Thyroid gland (tissue), 4 donors: ENCODE data around the gene TNFAIP8L3. TPM values are rescaled to one million over a fixed set of nuclear protein-coding genes. Genes with fewer than 3 reads are reported as not detected.
A peak's percentile ranks its signal among the peaks of the same experiment; 100 is the strongest.

Experiments
- DNase-seq, 2 donors: peaks; one replicate each; pipeline ENCODE4 v3.0.0-alpha.2; 2019
- H3K27ac ChIP-seq, 3 donors: fragments of 200-600 bp; sonication (generic); 1 replicate in 2 of 3; 2 replicates in 1 of 3; pipeline ENCODE4 v1.5.1; 2016 to 2019; ENCODE audit warnings: mild to moderate bottlenecking in 1 of 3, moderate library complexity in 1 of 3
- H3K27me3 ChIP-seq: fragments of 200-600 bp; sonication (generic); one replicate; pipeline ENCODE4 v1.5.1; 2019
- H3K36me3 ChIP-seq, 2 donors: fragments of 200-600 bp; sonication (generic); one replicate each; pipeline ENCODE4 v1.5.1; 2016 to 2019
- H3K4me1 ChIP-seq, 2 donors: fragments of 200-600 bp; sonication (generic); one replicate each; pipeline ENCODE4 v1.5.1; 2017 to 2019
- H3K4me3 ChIP-seq, 3 donors: fragments of 200-600 bp; sonication (generic); replicated peaks in 1 of 3; 1 replicate in 2 of 3; 2 replicates in 1 of 3; pipeline ENCODE4 v1.5.1; 2016; ENCODE audit warnings: mild to moderate bottlenecking in 1 of 3
- H3K9me3 ChIP-seq: fragments of 200-600 bp; sonication (generic); one replicate; pipeline ENCODE4 v1.5.1; 2017
- POLR2A ChIP-seq, 2 donors: fragments of 450-650 bp; IDR thresholded peaks; one replicate each; pipeline ENCODE4 v1.6.1; 2017; ENCODE audit warnings: antibody characterized with exemption in 2 of 2, mild to moderate bottlenecking in 2 of 2, moderate library complexity in 1 of 2
- WGBS, 2 donors: methylation state at CpG; one replicate each; pipeline ENCODE4 v1.1.5; 2017; 5-methylcytosine and 5-hydroxymethylcytosine counted together
- intact Hi-C: fragments of 100-400 bp; cut with DNase I; formaldehyde crosslinking; loops from one replicate; pipeline ENCODE4 v1.15.1; 2023
- total RNA-seq, 4 donors: library from RNA; depleted of rRNA; stranded (reverse); fragments of >200 nt; gene quantifications; one replicate each; pipeline ENCODE4 v1.2.3, GENCODE V29; 2016
- TF ChIP-seq, protein P1 (sequence below), 6 experiments: fragments of 200-600 bp in 3 of 6; fragments of 450-650 bp in 3 of 6; sonication (generic) in 3 of 6; IDR thresholded peaks; one replicate each; pipeline ENCODE4 v1.5.1; 2016 to 2019; ENCODE audit warnings: antibody characterized with exemption in 6 of 6, mild to moderate bottlenecking in 2 of 6, inconsistent platforms in 1 of 6, moderate library complexity in 1 of 6

Gene TNFAIP8L3
- total RNA-seq, 4 donors from 2014 or later = 3.1 to 20.7 (median 7.6) TPM

DNA sequence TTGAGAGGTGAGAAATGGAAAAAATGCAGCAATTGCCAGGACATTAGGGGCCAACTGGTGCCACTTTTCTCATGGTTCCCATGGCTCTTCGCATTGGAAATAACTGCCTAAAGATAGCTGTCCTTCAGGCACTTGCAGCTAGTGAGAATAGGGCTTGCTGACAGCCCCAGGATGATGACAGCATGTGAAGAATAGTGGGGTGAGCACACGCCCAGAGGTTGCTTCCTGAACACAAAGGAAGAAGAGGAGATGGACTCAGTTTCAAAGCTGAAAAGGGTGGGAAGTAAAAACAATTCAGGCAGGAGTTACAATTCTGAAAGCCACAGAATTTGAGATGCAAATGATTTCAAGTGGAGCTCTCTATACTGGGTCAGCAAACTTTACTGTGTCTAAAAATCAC is 45.6 kb downstream of the TNFAIP8L3 start:
- no peak overlapping the region for H3K4me3 ChIP-seq
- no peaks in the 10 kb centered on the region for H3K27me3 ChIP-seq
- TF ChIP-seq, protein P1, sequence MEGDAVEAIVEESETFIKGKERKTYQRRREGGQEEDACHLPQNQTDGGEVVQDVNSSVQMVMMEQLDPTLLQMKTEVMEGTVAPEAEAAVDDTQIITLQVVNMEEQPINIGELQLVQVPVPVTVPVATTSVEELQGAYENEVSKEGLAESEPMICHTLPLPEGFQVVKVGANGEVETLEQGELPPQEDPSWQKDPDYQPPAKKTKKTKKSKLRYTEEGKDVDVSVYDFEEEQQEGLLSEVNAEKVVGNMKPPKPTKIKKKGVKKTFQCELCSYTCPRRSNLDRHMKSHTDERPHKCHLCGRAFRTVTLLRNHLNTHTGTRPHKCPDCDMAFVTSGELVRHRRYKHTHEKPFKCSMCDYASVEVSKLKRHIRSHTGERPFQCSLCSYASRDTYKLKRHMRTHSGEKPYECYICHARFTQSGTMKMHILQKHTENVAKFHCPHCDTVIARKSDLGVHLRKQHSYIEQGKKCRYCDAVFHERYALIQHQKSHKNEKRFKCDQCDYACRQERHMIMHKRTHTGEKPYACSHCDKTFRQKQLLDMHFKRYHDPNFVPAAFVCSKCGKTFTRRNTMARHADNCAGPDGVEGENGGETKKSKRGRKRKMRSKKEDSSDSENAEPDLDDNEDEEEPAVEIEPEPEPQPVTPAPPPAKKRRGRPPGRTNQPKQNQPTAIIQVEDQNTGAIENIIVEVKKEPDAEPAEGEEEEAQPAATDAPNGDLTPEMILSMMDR (IDR thresholded peaks at IDR 0.05) = no peak
- no peak for TF ChIP-seq POLR2A (IDR thresholded peaks at IDR 0.05)
- no peaks in the 10 kb centered on the region for H3K9me3 ChIP-seq
- no peak overlapping the region for H3K27ac ChIP-seq
- WGBS, 2 donors = 83 to 87% methylated on average over 2 of the region's 2 CpGs
- DNase-seq = no peak
- H3K36me3 ChIP-seq = no peaks in the 10 kb centered on the region
- H3K4me1 ChIP-seq = peaks cover 21 to 35% of the 10 kb centered on the region in 2 donors
- intact Hi-C loops = no loop called here

DNA sequence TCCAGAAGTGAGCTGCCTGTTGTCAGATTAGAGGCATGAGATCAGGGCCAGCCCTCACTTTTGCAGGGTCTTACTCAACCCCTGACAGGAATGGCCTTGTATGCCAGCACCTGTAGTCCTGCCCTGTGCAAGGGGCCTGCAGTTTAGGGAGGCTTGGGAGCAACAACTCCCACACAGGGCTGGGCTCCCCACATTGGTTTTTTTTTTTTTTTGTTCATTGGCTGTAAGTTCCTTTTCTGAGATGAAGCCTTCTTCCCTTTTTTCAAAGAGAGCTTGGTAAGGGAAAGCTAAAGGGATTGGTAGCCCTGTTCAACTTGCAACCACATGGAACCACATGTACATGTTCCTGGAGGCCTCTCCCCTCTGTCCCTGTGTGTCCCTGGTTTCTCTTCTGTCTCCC is 46.4 kb downstream of the TNFAIP8L3 start:
- Histone ChIP-seq H3K36me3 (no peaks in the 10 kb centered on the region), H3K9me3 (no peaks in the 10 kb centered on the region), H3K4me3 (no peak overlapping the region), H3K4me1 (peaks cover 21 to 35% of the 10 kb centered on the region in 2 donors), H3K27ac (no peak overlapping the region), H3K27me3 (no peaks in the 10 kb centered on the region)
- DNase-seq = no peak
- TF ChIP-seq, protein P1 (IDR thresholded peaks at IDR 0.05) = no peak
- no peak for TF ChIP-seq POLR2A (IDR thresholded peaks at IDR 0.05)
- intact Hi-C loops = no loop called here

DNA sequence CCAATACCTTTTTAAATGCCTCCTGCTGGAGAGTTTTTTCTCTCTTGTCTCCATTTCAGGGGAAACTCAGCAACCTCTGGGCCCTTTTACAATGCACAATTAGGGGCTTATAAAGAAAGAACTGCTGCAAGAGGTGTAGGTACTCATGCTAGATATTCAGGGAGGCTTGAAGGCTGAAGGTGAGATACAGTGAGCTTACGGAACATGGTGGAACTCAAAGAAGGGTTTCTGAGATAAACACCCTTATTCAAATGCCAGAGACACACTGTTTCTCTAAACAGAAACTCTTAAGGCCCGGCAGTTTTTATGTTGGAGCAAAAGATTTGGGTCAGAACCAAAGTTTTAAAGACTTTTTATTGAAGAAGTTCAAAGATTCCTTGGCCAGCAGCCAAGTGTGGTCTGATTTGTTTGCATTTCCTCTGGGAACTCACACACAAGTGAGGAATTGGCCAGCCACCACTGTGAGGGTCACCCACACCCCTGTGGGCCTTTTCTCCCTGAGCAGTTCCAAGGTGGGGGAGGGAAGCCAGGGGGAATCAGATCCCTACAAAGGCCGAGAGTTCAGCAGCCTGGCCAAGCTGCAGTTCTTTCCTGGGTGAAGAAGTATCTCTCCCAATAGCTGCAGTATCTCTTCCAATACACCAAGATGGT is 47.8 kb downstream of the TNFAIP8L3 start:
- H3K27ac ChIP-seq = peak overlapping the region in 1 of 3 donors; percentile 45
- intact Hi-C loops = no loop called here
- TF ChIP-seq, protein P1 (IDR thresholded peaks at IDR 0.05) = no peak
- no peak for TF ChIP-seq POLR2A (IDR thresholded peaks at IDR 0.05)
- 9 to 21% methylated on average over 3 of the region's 3 CpGs for WGBS, 2 donors
- H3K9me3 ChIP-seq = no peaks in the 10 kb centered on the region
- no peaks in the 10 kb centered on the region for H3K36me3 ChIP-seq
- no peak overlapping the region for H3K4me3 ChIP-seq
- peak; percentile 69 to 81 for DNase-seq
- peaks cover 17 to 31% of the 10 kb centered on the region in 2 donors for H3K4me1 ChIP-seq
- no peaks in the 10 kb centered on the region for H3K27me3 ChIP-seq

DNA sequence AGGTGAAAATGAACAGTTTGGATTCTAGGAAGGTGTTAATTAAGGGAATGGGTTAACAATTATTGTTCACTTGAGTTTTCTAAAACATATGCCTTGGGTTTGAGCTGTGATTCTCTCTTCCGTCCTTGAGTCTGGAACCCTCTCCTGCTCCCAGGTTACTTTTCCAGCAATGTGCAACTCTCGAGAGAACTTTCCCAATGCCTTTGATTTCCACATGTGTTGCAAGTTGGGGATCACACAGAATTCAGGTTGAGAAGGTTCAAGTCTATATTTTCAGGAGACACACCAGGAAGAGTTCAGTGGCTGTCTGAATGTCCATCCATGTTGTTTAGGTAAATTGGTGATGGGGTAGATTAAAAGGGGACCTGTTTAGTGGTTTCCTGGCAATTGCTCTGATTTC is 48.7 kb downstream of the TNFAIP8L3 start:
- no peaks in the 10 kb centered on the region for H3K9me3 ChIP-seq
- no peaks in the 10 kb centered on the region for H3K27me3 ChIP-seq
- H3K36me3 ChIP-seq = no peaks in the 10 kb centered on the region
- WGBS, 2 donors = 95 to 97% methylated on average over 2 of the region's 2 CpGs
- intact Hi-C loops = no loop called here
- DNase-seq = no peak
- no peak overlapping the region for H3K4me3 ChIP-seq
- peaks cover 13 to 26% of the 10 kb centered on the region in 2 donors for H3K4me1 ChIP-seq
- no peak overlapping the region for H3K27ac ChIP-seq
- TF ChIP-seq, protein P1 (IDR thresholded peaks at IDR 0.05) = no peak
- no peak for TF ChIP-seq POLR2A (IDR thresholded peaks at IDR 0.05)

DNA sequence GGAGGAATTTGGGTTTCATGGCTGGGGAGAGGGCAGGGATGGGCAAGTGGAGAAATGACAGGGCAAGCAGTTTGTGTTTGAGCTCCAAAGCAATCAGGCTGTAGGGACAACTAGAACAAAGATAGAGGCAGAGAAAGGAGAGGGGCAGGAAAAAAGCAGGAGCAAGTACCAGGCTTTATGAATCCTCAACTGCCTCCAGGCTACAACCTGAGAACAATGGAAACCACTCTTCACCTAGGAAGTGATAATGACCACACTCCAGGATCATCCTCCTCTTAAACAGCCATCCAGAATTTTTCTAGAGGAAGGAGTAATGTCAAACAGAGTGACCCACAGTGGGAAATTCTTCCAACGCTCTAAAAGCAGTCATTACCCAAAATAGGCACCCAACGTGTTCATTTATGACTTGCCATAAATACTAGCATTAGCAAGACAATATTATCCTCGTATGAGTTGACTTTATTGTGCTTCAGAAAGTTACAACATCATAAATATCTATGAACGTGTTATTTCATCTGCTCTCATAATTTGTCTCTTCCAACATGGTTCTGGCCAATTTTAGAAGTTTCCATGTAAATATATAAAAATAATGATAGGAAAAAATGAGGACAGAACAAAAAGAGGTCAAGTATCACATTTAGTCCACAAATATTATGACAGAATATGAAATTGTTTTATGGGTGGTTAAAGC is 50.5 kb downstream of the TNFAIP8L3 start:
- Histone ChIP-seq H3K27ac (no peak overlapping the region), H3K36me3 (no peaks in the 10 kb centered on the region), H3K27me3 (no peaks in the 10 kb centered on the region), H3K4me3 (no peak overlapping the region), H3K9me3 (no peaks in the 10 kb centered on the region), H3K4me1 (peaks cover 13 to 26% of the 10 kb centered on the region in 2 donors)
- DNase-seq = no peak
- WGBS, 2 donors = 70 to 76% methylated on average over 4 of the region's 4 CpGs
- TF ChIP-seq, protein P1 (IDR thresholded peaks at IDR 0.05) = no peak
- TF ChIP-seq POLR2A (IDR thresholded peaks at IDR 0.05) = no peak
- intact Hi-C loops = no loop called here
